AG09319 (cell line): ENCODE results near the gene SPATA9.

ENCODE experiments used
- DNase-seq: peaks from one replicate; pipeline ENCODE4 v3.0.0-alpha.2; 2010; ENCODE audit warnings: low read depth; ENCODE audit errors: extremely low read depth
- TF ChIP-seq, protein P1 (sequence below): IDR thresholded peaks from 2 replicates; pipeline ENCODE4 v1.5.1; 2011; ENCODE audit warnings: low read depth, mild to moderate bottlenecking, inconsistent platforms, low read length, moderate library complexity

The SPATA9 gene

DNA sequence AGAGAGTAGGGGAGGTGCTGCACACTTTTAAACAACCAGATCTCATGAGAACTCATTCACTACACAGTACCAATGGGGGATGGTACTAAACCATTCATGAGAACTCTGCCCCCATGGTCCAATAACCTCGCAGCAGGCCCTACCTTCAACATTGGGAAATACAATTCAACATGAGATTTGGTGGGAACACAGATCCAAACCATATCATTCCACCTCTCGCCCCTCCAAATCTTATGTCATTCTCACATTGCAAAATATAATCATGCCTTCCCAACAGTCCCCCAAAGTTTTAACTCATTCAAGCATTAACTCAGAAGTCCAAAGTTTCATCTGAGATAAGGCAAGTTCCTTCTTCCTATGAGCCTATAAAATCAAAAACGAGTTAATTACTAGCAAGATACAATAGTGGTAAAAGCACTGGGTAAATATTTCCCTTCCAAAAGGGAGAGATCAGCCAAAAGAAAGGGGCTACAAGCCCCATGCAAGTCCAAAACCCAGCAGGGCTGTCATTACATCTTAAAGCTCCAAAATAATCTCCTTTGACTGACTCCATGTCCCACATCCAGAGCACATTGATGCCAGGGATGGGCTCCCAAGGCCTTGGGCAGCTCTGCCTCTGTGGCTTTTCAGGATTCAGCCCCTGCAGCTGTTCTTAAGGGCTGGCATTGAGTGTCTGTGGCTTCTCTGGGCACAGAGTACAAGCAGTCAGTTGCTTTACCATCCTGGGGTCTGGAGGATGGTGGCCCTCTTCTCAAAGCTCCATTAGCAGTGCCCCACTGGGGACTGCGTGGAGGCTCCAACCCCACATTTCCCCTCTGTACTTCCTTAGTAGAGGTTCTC is 54.6 kb downstream of the SPATA9 start:
- DNase-seq: no peak
- TF ChIP-seq, protein P1, sequence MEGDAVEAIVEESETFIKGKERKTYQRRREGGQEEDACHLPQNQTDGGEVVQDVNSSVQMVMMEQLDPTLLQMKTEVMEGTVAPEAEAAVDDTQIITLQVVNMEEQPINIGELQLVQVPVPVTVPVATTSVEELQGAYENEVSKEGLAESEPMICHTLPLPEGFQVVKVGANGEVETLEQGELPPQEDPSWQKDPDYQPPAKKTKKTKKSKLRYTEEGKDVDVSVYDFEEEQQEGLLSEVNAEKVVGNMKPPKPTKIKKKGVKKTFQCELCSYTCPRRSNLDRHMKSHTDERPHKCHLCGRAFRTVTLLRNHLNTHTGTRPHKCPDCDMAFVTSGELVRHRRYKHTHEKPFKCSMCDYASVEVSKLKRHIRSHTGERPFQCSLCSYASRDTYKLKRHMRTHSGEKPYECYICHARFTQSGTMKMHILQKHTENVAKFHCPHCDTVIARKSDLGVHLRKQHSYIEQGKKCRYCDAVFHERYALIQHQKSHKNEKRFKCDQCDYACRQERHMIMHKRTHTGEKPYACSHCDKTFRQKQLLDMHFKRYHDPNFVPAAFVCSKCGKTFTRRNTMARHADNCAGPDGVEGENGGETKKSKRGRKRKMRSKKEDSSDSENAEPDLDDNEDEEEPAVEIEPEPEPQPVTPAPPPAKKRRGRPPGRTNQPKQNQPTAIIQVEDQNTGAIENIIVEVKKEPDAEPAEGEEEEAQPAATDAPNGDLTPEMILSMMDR: no peak

DNA sequence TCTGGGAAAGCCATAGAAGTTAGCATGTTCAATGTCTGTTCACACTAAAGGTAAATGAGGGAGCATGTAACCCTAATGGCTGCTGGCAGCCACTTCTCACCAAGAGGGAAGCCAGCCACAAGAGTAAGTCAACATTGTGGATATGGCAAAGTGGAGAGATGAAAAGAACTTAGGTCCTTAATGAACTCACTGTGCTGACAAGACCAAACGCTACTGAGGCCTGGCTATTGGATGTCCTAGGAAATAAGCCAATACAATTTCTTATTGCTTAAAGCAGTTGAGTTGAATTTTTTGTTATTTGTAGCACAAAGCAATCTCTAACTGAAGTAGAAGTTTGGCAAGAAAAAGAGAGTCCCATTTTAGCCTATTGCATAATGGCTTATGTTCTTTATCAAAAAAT is 56.1 kb downstream of the SPATA9 start:
- TF ChIP-seq, protein P1: no peak
- DNase-seq: no peak

DNA sequence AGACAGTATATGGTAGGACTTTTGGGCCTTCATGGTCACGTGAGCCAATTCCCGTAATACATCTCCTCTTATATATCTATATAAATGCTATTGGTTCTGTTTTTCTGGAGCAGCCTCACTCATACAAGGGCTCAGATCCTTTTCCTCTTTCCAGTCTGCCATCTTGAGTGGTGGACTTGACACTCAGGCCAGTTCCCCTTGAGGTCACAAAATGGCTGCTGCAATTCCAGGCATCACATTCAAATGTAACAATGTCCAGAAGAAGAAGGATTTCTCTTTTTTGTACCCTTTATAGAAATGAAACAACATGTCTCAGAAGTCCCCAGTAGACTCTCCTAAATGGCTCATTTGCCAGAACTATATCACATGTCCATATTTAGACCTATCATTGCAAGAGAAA is 58.4 kb downstream of the SPATA9 start:
- TF ChIP-seq, protein P1: no peak

DNA sequence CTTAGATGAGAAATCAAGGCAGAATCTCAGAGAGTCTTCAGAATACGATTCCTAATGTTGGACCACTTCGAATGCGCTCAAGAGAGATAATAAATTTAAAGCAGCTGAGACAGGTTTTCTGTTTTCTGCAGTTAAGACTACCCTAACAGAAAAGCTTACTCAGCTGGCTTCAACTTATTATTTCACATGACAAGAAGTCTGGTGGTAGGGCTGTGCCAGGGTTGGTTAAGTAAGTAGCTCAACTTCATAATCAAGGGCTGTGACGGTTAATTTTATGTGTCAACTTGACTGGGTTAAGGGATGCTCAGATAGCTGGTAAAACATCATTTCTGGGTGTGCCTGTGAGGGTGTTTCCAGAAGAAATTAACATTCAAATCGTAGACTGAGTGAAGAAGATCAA is 59.1 kb downstream of the SPATA9 start:
- TF ChIP-seq, protein P1: no peak
- DNase-seq: no peak

More for the DNA sequence above, 58.4 kb downstream of the SPATA9 start:
- DNase-seq: no peak

DNA sequence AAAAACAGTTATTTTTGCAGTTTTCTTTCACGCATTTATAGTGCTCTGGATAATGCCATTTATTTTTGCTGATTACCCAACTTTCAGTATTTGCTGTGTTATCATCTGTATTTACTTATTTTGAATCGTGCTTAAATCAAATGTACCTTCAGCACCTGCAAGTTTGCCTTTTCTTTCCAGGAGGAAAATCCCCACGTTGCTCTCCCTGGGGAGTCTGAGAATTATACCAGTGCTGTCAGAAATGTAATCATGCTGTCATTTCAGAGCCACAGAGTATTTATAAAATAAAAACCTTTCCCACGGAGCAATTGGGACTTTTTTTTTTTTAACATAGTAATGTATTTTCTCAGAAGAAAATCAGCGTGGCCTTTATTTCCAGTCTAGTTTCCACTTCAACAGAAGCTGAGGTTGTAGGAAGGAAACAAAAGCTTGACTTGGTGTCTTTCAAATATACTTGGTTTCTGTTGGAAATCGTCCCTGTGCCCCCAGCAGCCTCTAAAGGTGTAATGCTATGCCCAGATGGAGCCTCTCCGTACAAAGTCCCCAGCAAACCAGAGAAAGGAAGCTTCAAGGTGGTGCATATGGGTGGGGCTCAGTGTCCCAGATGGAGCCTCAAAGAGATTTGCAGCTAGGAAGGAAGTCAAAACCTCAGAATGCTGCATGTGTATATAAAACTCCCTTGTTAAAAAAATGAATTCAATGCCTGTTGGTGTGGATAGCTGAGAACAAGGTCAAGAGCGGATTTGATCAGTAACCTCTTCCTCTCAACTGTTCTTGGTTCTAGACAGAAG is 60.8 kb downstream of the SPATA9 start:
- TF ChIP-seq, protein P1: no peak
- DNase-seq: no peak

DNA sequence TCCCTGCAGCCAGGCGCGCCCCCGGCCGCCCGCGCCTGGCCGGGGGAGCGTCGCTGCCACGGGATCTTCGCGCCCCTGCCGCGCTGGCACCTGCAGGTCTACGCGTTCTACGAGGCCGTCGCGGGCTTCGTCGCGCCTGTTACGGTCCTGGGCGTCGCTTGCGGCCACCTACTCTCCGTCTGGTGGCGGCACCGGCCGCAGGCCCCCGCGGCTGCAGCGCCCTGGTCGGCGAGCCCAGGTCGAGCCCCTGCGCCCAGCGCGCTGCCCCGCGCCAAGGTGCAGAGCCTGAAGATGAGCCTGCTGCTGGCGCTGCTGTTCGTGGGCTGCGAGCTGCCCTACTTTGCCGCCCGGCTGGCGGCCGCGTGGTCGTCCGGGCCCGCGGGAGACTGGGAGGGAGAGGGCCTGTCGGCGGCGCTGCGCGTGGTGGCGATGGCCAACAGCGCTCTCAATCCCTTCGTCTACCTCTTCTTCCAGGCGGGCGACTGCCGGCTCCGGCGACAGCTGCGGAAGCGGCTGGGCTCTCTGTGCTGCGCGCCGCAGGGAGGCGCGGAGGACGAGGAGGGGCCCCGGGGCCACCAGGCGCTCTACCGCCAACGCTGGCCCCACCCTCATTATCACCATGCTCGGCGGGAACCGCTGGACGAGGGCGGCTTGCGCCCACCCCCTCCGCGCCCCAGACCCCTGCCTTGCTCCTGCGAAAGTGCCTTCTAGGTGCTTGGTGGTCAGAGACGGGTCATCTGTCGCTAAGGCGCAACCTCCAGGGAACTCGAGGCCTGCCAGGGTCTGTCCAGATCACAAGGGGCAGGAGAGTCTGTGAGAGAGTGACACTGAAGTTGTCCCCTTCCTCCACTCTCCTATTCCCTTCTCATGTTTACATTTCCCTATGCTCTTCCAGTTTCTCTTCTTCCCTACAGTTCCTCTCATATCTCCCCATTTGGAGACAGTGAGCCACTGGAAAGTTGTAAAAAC is 61.6 kb downstream of the SPATA9 start:
- TF ChIP-seq, protein P1: no peak
- no peak for DNase-seq
